ENCODE data around the gene LIMS1. TPM values are rescaled to one million over a fixed set of nuclear protein-coding genes. Genes with fewer than 3 reads are reported as not detected.

LIMS1 gene
- 19.4 and 30.8 TPM in 2 replicates for total RNA-seq (ENCODE audit: low replicate concordance)

GRCh38 chr2:108533832-108534583, at the start of gene LIMS1:
Gene LIMS1 (plus strand): TSS chr2:108534470. CDS start chr2:108534563, 93 bp downstream.
- Mint-ChIP-seq H3K4me3 (peak within 1 kb of the TSS; percentile 99), H3K4me1 (peaks cover 18% of the 10 kb centered on the region), H3K27me3 (ENCODE audit: insufficient read depth, low read depth) (peaks cover 4% of the 10 kb centered on the region), H3K27ac (peak within 1 kb of the TSS; percentile 98), H3K9me3 (no peaks in the 10 kb centered on the region), H3K36me3 (no peaks in the 10 kb centered on the region)
- DNase-seq (ENCODE audit: low spot score), result peak; percentile 95
- H2AFZ ChIP-seq (replicated peaks), result peak within 1 kb of the TSS; percentile 94
- peak within 1 kb of the TSS; percentile 73 for H3K9ac ChIP-seq
- H4K20me1 ChIP-seq (ENCODE audit: low read depth), result peaks cover 34% of the 10 kb centered on the region
- no peaks in the 10 kb centered on the region for H3F3A ChIP-seq (ENCODE audit: low read depth)
- peaks cover 42% of the 10 kb centered on the region for H3K79me2 ChIP-seq (ENCODE audit: low read depth)
- peaks cover 25% of the 10 kb centered on the region for H3K4me1 ChIP-seq
- no peaks in the 10 kb centered on the region for H3K9me3 ChIP-seq (ENCODE audit: low read depth)
- H3K4me2 ChIP-seq, result peak within 1 kb of the TSS; percentile 85
- H3K27ac ChIP-seq, result peak within 1 kb of the TSS; percentile 39
- H3K36me3 ChIP-seq, result no peaks in the 10 kb centered on the region
- no peak for TF ChIP-seq EZH2 (IDR thresholded peaks at IDR 0.05)
- TF ChIP-seq, protein P1, sequence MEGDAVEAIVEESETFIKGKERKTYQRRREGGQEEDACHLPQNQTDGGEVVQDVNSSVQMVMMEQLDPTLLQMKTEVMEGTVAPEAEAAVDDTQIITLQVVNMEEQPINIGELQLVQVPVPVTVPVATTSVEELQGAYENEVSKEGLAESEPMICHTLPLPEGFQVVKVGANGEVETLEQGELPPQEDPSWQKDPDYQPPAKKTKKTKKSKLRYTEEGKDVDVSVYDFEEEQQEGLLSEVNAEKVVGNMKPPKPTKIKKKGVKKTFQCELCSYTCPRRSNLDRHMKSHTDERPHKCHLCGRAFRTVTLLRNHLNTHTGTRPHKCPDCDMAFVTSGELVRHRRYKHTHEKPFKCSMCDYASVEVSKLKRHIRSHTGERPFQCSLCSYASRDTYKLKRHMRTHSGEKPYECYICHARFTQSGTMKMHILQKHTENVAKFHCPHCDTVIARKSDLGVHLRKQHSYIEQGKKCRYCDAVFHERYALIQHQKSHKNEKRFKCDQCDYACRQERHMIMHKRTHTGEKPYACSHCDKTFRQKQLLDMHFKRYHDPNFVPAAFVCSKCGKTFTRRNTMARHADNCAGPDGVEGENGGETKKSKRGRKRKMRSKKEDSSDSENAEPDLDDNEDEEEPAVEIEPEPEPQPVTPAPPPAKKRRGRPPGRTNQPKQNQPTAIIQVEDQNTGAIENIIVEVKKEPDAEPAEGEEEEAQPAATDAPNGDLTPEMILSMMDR (IDR thresholded peaks at IDR 0.05), result peak; percentile 30
- H3K27me3 ChIP-seq, result peaks cover 15% of the 10 kb centered on the region
- H3K4me3 ChIP-seq, result peak within 1 kb of the TSS; percentile 68

GRCh38 chr2:108485253-108485652, 49.0 kb upstream of the LIMS1 start:
- Mint-ChIP-seq H3K36me3 (peaks cover 21% of the 10 kb centered on the region), H3K4me1 (no peaks in the 10 kb centered on the region), H3K4me3 (no peak overlapping the region), H3K27ac (no peak overlapping the region), H3K9me3 (no peaks in the 10 kb centered on the region), H3K27me3 (ENCODE audit: insufficient read depth, low read depth) (no peaks in the 10 kb centered on the region)
- no peak for DNase-seq (ENCODE audit: low spot score)
- H3F3A ChIP-seq (ENCODE audit: low read depth), result no peaks in the 10 kb centered on the region
- no peak for TF ChIP-seq EZH2 (IDR thresholded peaks at IDR 0.05)
- no peak for TF ChIP-seq EZH2phosphoT487 (IDR thresholded peaks at IDR 0.05)
- TF ChIP-seq, protein P1 (IDR thresholded peaks at IDR 0.05), result no peak
- H3K4me2 ChIP-seq, result no peak overlapping the region
- no peaks in the 10 kb centered on the region for H3K4me1 ChIP-seq
- H3K36me3 ChIP-seq, result peaks cover 48% of the 10 kb centered on the region
- H3K9ac ChIP-seq, result no peak overlapping the region
- no peak overlapping the region for H3K27ac ChIP-seq
- no peaks in the 10 kb centered on the region for H3K79me2 ChIP-seq (ENCODE audit: low read depth)
- H3K27me3 ChIP-seq, result no peaks in the 10 kb centered on the region
- no peak overlapping the region for H3K4me3 ChIP-seq
- no peak overlapping the region for H2AFZ ChIP-seq (replicated peaks)
- H4K20me1 ChIP-seq (ENCODE audit: low read depth), result no peaks in the 10 kb centered on the region
- peaks cover 5% of the 10 kb centered on the region for H3K9me3 ChIP-seq (ENCODE audit: low read depth)

- H3K79me2 ChIP-seq (ENCODE audit: low read depth), result no peaks in the 10 kb centered on the region
- H3K4me3 Mint-ChIP-seq, result no peak overlapping the region
- H3K27ac ChIP-seq, result no peak overlapping the region
- H3K4me1 Mint-ChIP-seq, result no peaks in the 10 kb centered on the region
- no peaks in the 10 kb centered on the region for H3F3A ChIP-seq (ENCODE audit: low read depth)
- peaks cover 17% of the 10 kb centered on the region for H3K36me3 Mint-ChIP-seq
- no peaks in the 10 kb centered on the region for H3K27me3 ChIP-seq
- no peaks in the 10 kb centered on the region for H3K9me3 ChIP-seq (ENCODE audit: low read depth)
- no peak overlapping the region for H3K4me2 ChIP-seq
- no peak overlapping the region for H2AFZ ChIP-seq (replicated peaks)
- no peak overlapping the region for H3K9ac ChIP-seq
- H3K9me3 Mint-ChIP-seq, result no peaks in the 10 kb centered on the region
- no peaks in the 10 kb centered on the region for H3K27me3 Mint-ChIP-seq (ENCODE audit: insufficient read depth, low read depth)
- H3K4me1 ChIP-seq, result no peaks in the 10 kb centered on the region
- TF ChIP-seq EZH2phosphoT487 (IDR thresholded peaks at IDR 0.05) (no peak), EZH2 (IDR thresholded peaks at IDR 0.05) (no peak)
- TF ChIP-seq, protein P1 (IDR thresholded peaks at IDR 0.05), result no peak
- peaks cover 30% of the 10 kb centered on the region for H3K36me3 ChIP-seq
- H3K27ac Mint-ChIP-seq, result no peak overlapping the region
- H3K4me3 ChIP-seq, result no peak overlapping the region
- DNase-seq (ENCODE audit: low spot score), result no peak
- no peaks in the 10 kb centered on the region for H4K20me1 ChIP-seq (ENCODE audit: low read depth)
Observed at GRCh38 chr2:108490506-108491122, 43.7 kb upstream of the LIMS1 start.
